HEK293 (cell line): Measurements from ENCODE around the gene PCNX3.

Experiments used
- CTCF ChIA-PET: fragments of 350-600 bp; formaldehyde crosslinking; extraction: SDS; loops from one replicate; lab custom pipeline; 2021; ENCODE audit warnings: antibody characterized with exemption; lab: Yijun Ruan, JAX
- POLR2A ChIA-PET: fragments of 300-600 bp; formaldehyde crosslinking; extraction: SDS; loops from one replicate; lab custom pipeline; 2020; ENCODE audit warnings: antibody characterized with exemption, inconsistent platforms; lab: Yijun Ruan, JAX
- H3K27ac ChIP-seq: fragments of 200-500 bp; sonication (Bioruptor generic); 2 replicates; pipeline ENCODE4 v1.5.1; 2014; ENCODE audit warnings: low read depth, low read length, control low read depth, inconsistent platforms; ENCODE audit errors: extremely low read depth
- H3K36me3 ChIP-seq, 2 experiments: fragments of 200-500 bp in 1 of 2; sonication (Bioruptor generic) in 1 of 2; 1 replicate in 1 of 2; 2 replicates in 1 of 2; pipeline ENCODE4 v1.5.1; 2014 to 2017; ENCODE audit warnings: inconsistent platforms in 2 of 2, low read length in 2 of 2; ENCODE audit not compliant: control insufficient read depth in 2 of 2, insufficient read depth in 1 of 2
- H3K4me1 ChIP-seq: fragments of 200-500 bp; sonication (Bioruptor generic); 2 replicates; pipeline ENCODE4 v1.5.1; 2014; ENCODE audit warnings: mild to moderate bottlenecking, low read length, inconsistent platforms; ENCODE audit not compliant: control insufficient read depth, insufficient read depth
- H3K4me3 ChIP-seq: 2 replicates; pipeline ENCODE4 v1.5.1; 2011; ENCODE audit warnings: low read depth, mild to moderate bottlenecking, control low read depth, low read length, moderate library complexity
- H3K9me3 ChIP-seq: fragments of 200-500 bp; sonication (Bioruptor generic); 2 replicates; pipeline ENCODE4 v1.5.1; 2014; ENCODE audit warnings: low read depth, low read length, inconsistent platforms; ENCODE audit not compliant: control insufficient read depth, insufficient read depth
- REPIN1 ChIP-seq: fragments of 450-650 bp; formaldehyde crosslinking; IDR thresholded peaks from 2 replicates; pipeline ENCODE4 v1.5.1; 2017; ENCODE audit warnings: missing biosample characterization, missing genetic modification characterization, low read depth
- SP2 ChIP-seq: fragments of 450-650 bp; formaldehyde crosslinking; IDR thresholded peaks from 2 replicates; pipeline ENCODE4 v1.5.1; 2016; ENCODE audit warnings: missing biosample characterization, missing genetic modification characterization
- ZNF114 ChIP-seq: fragments of 450-650 bp; formaldehyde crosslinking; IDR thresholded peaks from 2 replicates; pipeline ENCODE4 v1.5.0; 2017; ENCODE audit warnings: missing biosample characterization, missing genetic modification characterization
- ZNF138 ChIP-seq: fragments of 450-650 bp; formaldehyde crosslinking; IDR thresholded peaks from 2 replicates; pipeline ENCODE4 v1.5.1; 2016; ENCODE audit warnings: missing biosample characterization, missing genetic modification characterization, borderline replicate concordance
- ZNF350 ChIP-seq: fragments of 450-650 bp; formaldehyde crosslinking; IDR thresholded peaks from 2 replicates; pipeline ENCODE4 v1.5.0; 2017; ENCODE audit warnings: missing biosample characterization, mild to moderate bottlenecking, missing genetic modification characterization
- ZNF362 ChIP-seq: fragments of 450-650 bp; formaldehyde crosslinking; IDR thresholded peaks from 2 replicates; pipeline ENCODE4 v1.5.1; 2016; ENCODE audit warnings: missing biosample characterization, missing genetic modification characterization
- ZNF513 ChIP-seq: fragments of 450-650 bp; IDR thresholded peaks from 2 replicates; pipeline ENCODE4 v1.5.1; 2018; ENCODE audit warnings: missing biosample characterization, missing genetic modification characterization
- ZNF670 ChIP-seq: fragments of 450-650 bp; formaldehyde crosslinking; IDR thresholded peaks from 2 replicates; pipeline ENCODE4 v1.5.1; 2016; ENCODE audit warnings: missing biosample characterization, missing genetic modification characterization, low read depth
- ZNF677 ChIP-seq: fragments of 450-650 bp; IDR thresholded peaks from 2 replicates; pipeline ENCODE4 v1.5.0; 2018; ENCODE audit warnings: missing biosample characterization, mild to moderate bottlenecking, missing genetic modification characterization, moderate library complexity
- ZNF704 ChIP-seq: fragments of 450-650 bp; formaldehyde crosslinking; IDR thresholded peaks from 2 replicates; pipeline ENCODE4 v1.5.1; 2016; ENCODE audit warnings: missing biosample characterization, missing genetic modification characterization
- ZNF707 ChIP-seq: fragments of 450-650 bp; formaldehyde crosslinking; IDR thresholded peaks from 2 replicates; pipeline ENCODE4 v1.5.1; 2016; ENCODE audit warnings: missing biosample characterization, missing genetic modification characterization
- ZNF76 ChIP-seq: fragments of 450-650 bp; formaldehyde crosslinking; IDR thresholded peaks from 2 replicates; pipeline ENCODE4; 2016; ENCODE audit warnings: low read depth, missing biosample characterization, missing genetic modification characterization, borderline replicate concordance
- ZSCAN16 ChIP-seq: fragments of 450-650 bp; formaldehyde crosslinking; IDR thresholded peaks from 2 replicates; pipeline ENCODE4 v1.5.1; 2016; ENCODE audit warnings: missing biosample characterization, missing genetic modification characterization

PCNX3 gene

GRCh38 chr11:65643971-65644370 is 28.4 kb downstream of the PCNX3 start (continued):
- no peak for TF ChIP-seq ZNF677 (tag by site-specific recombination)
- TF ChIP-seq, all 188 proteins: peak for 5

GRCh38 chr11:65644837-65645236 is 29.3 kb downstream of the PCNX3 start:
- Histone ChIP-seq H3K9me3 (no peaks in the 10 kb centered on the region), H3K4me1 (no peaks in the 10 kb centered on the region), H3K4me3 (no peak overlapping the region), H3K36me3 (peaks cover 0 to 50% of the 10 kb centered on the region in 2 experiments; a peak in 1 of 3 replicates), H3K27ac (no peak overlapping the region)
- TF ChIP-seq ZSCAN16 (tag by site-specific recombination) (no peak), ZNF707 (tag by site-specific recombination) (no peak), ZNF704 (tag by site-specific recombination) (no peak), ZNF670 (tag by site-specific recombination) (no peak), ZNF114 (tag by site-specific recombination) (no peak), ZNF138 (tag by site-specific recombination) (no peak), REPIN1 (tag by site-specific recombination) (no peak), ZNF362 (tag by site-specific recombination) (no peak), ZNF76 (tag by site-specific recombination) (no peak)
- ChIA-PET CTCF (no interaction called here), POLR2A (interaction anchor here (1.1 to 1.8 kb wide), 3 partner anchors 8 to 30 kb away, joined by 3 to 8 read pairs (median 3); partner anchors contain the start of genes PCNX3 and RELA)

- Histone ChIP-seq H3K4me1 (no peaks in the 10 kb centered on the region), H3K27ac (no peak overlapping the region), H3K9me3 (no peaks in the 10 kb centered on the region), H3K36me3 (peaks cover 0 to 52% of the 10 kb centered on the region in 2 experiments; a peak in 1 of 3 replicates), H3K4me3 (no peak overlapping the region)
- CTCF ChIA-PET: no interaction called here
- POLR2A ChIA-PET: interaction anchor here (1.1 kb wide), 1 partner anchor 31 kb away, joined by 3 read pairs; the partner anchor contains the start of gene PCNX3
- TF ChIP-seq ZNF513 (tag by site-specific recombination): no peak
- TF ChIP-seq, all 188 proteins: peak for 0
Measured at GRCh38 chr11:65645710-65646109, 30.1 kb downstream of the PCNX3 start.

- H3K27ac ChIP-seq: no peak overlapping the region
- no peaks in the 10 kb centered on the region for H3K4me1 ChIP-seq
- H3K4me3 ChIP-seq: no peak overlapping the region
- no peaks in the 10 kb centered on the region for H3K9me3 ChIP-seq
- POLR2A ChIA-PET: no interaction called here
- TF ChIP-seq SP2 (no peak), ZNF350 (no peak)
- CTCF ChIA-PET: no interaction called here
- peaks cover 0 to 51% of the 10 kb centered on the region in 2 experiments; a peak in 1 of 3 replicates for H3K36me3 ChIP-seq
Measured at GRCh38 chr11:65646288-65646957, 30.8 kb downstream of the PCNX3 start.
